Left ventricle myocardium inferior (tissue), 1 donor: Measurements from ENCODE around the gene HIPK4. TPM values are rescaled to one million over a fixed set of nuclear protein-coding genes. Genes with fewer than 3 reads are reported as not detected.

Experiments
- DNase-seq: peaks from one replicate; pipeline ENCODE4 v3.0.0-alpha.2; 2020
- H3K27ac ChIP-seq: fragments of 200-600 bp; replicated peaks from 2 replicates; pipeline ENCODE4 v1.8.0; 2021
- H3K27me3 ChIP-seq: fragments of 200-600 bp; 2 replicates; pipeline ENCODE4 v1.8.0; 2021; ENCODE audit warnings: low read depth
- H3K36me3 ChIP-seq: fragments of 200-600 bp; 2 replicates; pipeline ENCODE4 v1.8.0; 2021
- H3K4me1 ChIP-seq: fragments of 200-600 bp; 2 replicates; pipeline ENCODE4 v1.8.0; 2021
- H3K4me3 ChIP-seq: fragments of 200-600 bp; 2 replicates; pipeline ENCODE4 v1.8.0; 2021; ENCODE audit warnings: mild to moderate bottlenecking, moderate library complexity
- H3K9me3 ChIP-seq: fragments of 200-600 bp; replicated peaks from 2 replicates; pipeline ENCODE4 v1.8.0; 2021
- CTCF ChIP-seq: fragments of 200-600 bp; IDR thresholded peaks from 2 replicates; pipeline ENCODE4 v1.8.0; 2021; ENCODE audit warnings: antibody characterized with exemption, mild to moderate bottlenecking, borderline replicate concordance
- intact Hi-C: fragments of 100-400 bp; cut with micrococcal nuclease; formaldehyde crosslinking; loops from one replicate; pipeline ENCODE4 v1.11.0; 2022
- total RNA-seq: library from RNA; stranded (reverse); fragmentation: NEBNext Ultra II Directional; extraction: Animal tissue kit (Norgen Biotek cat#: 25700); gene quantifications from one replicate; pipeline ENCODE4 v1.2.1, GENCODE V29; 2021
- donor health status: DM: no; HTN: yes; CAD: no; lungs with severe emphysema.

The HIPK4 gene
- total RNA-seq, 1 donor from 2014 or later, result not detected

- Histone ChIP-seq H3K4me1 (peaks cover 77% of the 10 kb centered on the region), H3K4me3 (no peak overlapping the region), H3K36me3 (peaks cover 10% of the 10 kb centered on the region), H3K27me3 (no peaks in the 10 kb centered on the region), H3K9me3 (no peaks in the 10 kb centered on the region), H3K27ac (peak overlapping the region; percentile 99)
- no peak for TF ChIP-seq CTCF
- intact Hi-C loops, result no loop called here
- no peak for DNase-seq
Observed at GRCh38 chr19:40418040-40418439, 28.1 kb upstream of the HIPK4 start.

- peak overlapping the region; percentile 99 for H3K27ac ChIP-seq
- no peak overlapping the region for H3K4me3 ChIP-seq
- H3K27me3 ChIP-seq, result no peaks in the 10 kb centered on the region
- H3K9me3 ChIP-seq, result no peaks in the 10 kb centered on the region
- peaks cover 77% of the 10 kb centered on the region for H3K4me1 ChIP-seq
- TF ChIP-seq CTCF, result no peak
- H3K36me3 ChIP-seq, result peaks cover 5% of the 10 kb centered on the region
- intact Hi-C loops, result no loop called here
- no peak for DNase-seq
Observed at GRCh38 chr19:40417643-40417981, 27.6 kb upstream of the HIPK4 start.

GRCh38 chr19:40416918-40417642 is 27.1 kb upstream of the HIPK4 start:
- intact Hi-C loops, result no loop called here
- no peak overlapping the region for H3K4me3 ChIP-seq
- H3K4me1 ChIP-seq, result peaks cover 77% of the 10 kb centered on the region
- no peak for TF ChIP-seq CTCF
- H3K9me3 ChIP-seq, result no peaks in the 10 kb centered on the region
- H3K27ac ChIP-seq, result peak overlapping the region; percentile 99
- H3K27me3 ChIP-seq, result no peaks in the 10 kb centered on the region
- peaks cover under 1% of the 10 kb centered on the region for H3K36me3 ChIP-seq
- peak; percentile 59 for DNase-seq

GRCh38 chr19:40415768-40416167 is 25.8 kb upstream of the HIPK4 start:
- intact Hi-C loops, result no loop called here
- no peaks in the 10 kb centered on the region for H3K27me3 ChIP-seq
- H3K27ac ChIP-seq, result peak overlapping the region; percentile 99
- H3K4me1 ChIP-seq, result peaks cover 79% of the 10 kb centered on the region
- H3K36me3 ChIP-seq, result no peaks in the 10 kb centered on the region
- no peak for TF ChIP-seq CTCF
- no peaks in the 10 kb centered on the region for H3K9me3 ChIP-seq
- no peak overlapping the region for H3K4me3 ChIP-seq
- DNase-seq, result no peak

- TF ChIP-seq CTCF, result no peak
- Histone ChIP-seq H3K27ac (peak overlapping the region; percentile 96), H3K4me1 (peaks cover 74% of the 10 kb centered on the region), H3K36me3 (no peaks in the 10 kb centered on the region), H3K9me3 (no peaks in the 10 kb centered on the region), H3K4me3 (no peak overlapping the region), H3K27me3 (no peaks in the 10 kb centered on the region)
- DNase-seq, result no peak
- intact Hi-C loops, result no loop called here
Observed at GRCh38 chr19:40414542-40415535, 24.9 kb upstream of the HIPK4 start.
